GM12865 (cell line): ENCODE measurements around the gene DPYSL5.

Experiments used
- DNase-seq: peaks from one replicate; pipeline ENCODE4 v3.0.0; 2010; ENCODE audit warnings: low read depth
- H3K4me3 ChIP-seq: 2 replicates; pipeline ENCODE4 v1.5.1; 2011; ENCODE audit warnings: mild to moderate bottlenecking, low read depth, low read length, control low read depth
- CTCF ChIP-seq: IDR thresholded peaks from 2 replicates; pipeline ENCODE4 v1.5.1; 2011; ENCODE audit warnings: low read length, control low read depth, low read depth, inconsistent platforms; ENCODE audit not compliant: insufficient read depth; ENCODE audit errors: missing control alignments

DPYSL5 gene

GRCh38 chr2:26860211-26860850 is 12.4 kb downstream of the DPYSL5 start:
- no peak for TF ChIP-seq CTCF
- H3K4me3 ChIP-seq, result no peak overlapping the region
- DNase-seq, result no peak

- H3K4me3 ChIP-seq, result no peak overlapping the region
- no peak for DNase-seq
- TF ChIP-seq CTCF, result no peak
These were observed 13.8 kb downstream of the DPYSL5 start for GRCh38 chr2:26861610-26862224.

GRCh38 chr2:26864226-26864625 is 16.3 kb downstream of the DPYSL5 start:
- no peak for DNase-seq
- H3K4me3 ChIP-seq, result no peak overlapping the region
- TF ChIP-seq CTCF, result no peak

GRCh38 chr2:26864646-26865045 is 16.7 kb downstream of the DPYSL5 start:
- no peak for DNase-seq
- no peak for TF ChIP-seq CTCF
- no peak overlapping the region for H3K4me3 ChIP-seq

GRCh38 chr2:26870585-26871095 is 22.7 kb downstream of the DPYSL5 start:
- TF ChIP-seq CTCF, result no peak
- no peak overlapping the region for H3K4me3 ChIP-seq
- DNase-seq, result no peak

GRCh38 chr2:26873286-26873983 is 25.5 kb downstream of the DPYSL5 start:
- no peak overlapping the region for H3K4me3 ChIP-seq
- no peak for TF ChIP-seq CTCF
- no peak for DNase-seq
